Measurements from ENCODE around the gene HELQ. TPM values are rescaled to one million over a fixed set of nuclear protein-coding genes. Genes with fewer than 3 reads are reported as not detected.

The HELQ gene
- 42.4 and 50.8 TPM in 2 replicates for total RNA-seq
- total RNA-seq (2013), result 46.9 TPM
- 21.7 and 33.6 TPM in 2 replicates for polyA plus RNA-seq
- 60.1 and 63.3 TPM in 2 replicates for polyA minus RNA-seq

- Histone ChIP-seq H3K36me3 (replicated peaks in 1 of 2; ENCODE audit: control extremely low read depth in 1 of 2, control insufficient read depth in 1 of 2, extremely low read depth in 1 of 2, insufficient read depth in 2 of 2, low read length in 1 of 2) (peaks cover 0 to 41% of the 10 kb centered on the region in 2 experiments), H3K9me3 (ENCODE audit: control extremely low read depth in 1 of 3, control insufficient read depth in 2 of 3, insufficient read depth in 1 of 3, low read length in 2 of 3) (no peaks in the 10 kb centered on the region), H3K4me3 (ENCODE audit: control extremely low read depth in 1 of 5, extremely low read depth in 1 of 5, insufficient read depth in 1 of 5, low read depth in 2 of 5, low read length in 4 of 5) (peak within 1 kb of the TSS; percentile 83 to 96 (median 94)), H3K79me2 (ENCODE audit: control insufficient read depth, insufficient read depth, low read length) (peaks cover 58% of the 10 kb centered on the region), H3K27me3 (replicated peaks in 1 of 4; ENCODE audit: control extremely low read depth in 1 of 4, control insufficient read depth in 3 of 4, insufficient read depth in 4 of 4, low read length in 3 of 4) (no peaks in the 10 kb centered on the region), H3K4me1 (ENCODE audit: control insufficient read depth in 2 of 2, insufficient read depth in 2 of 2, low read length in 2 of 2) (peaks cover 18 to 22% of the 10 kb centered on the region in 2 donors), H3K9ac (ENCODE audit: low read length) (peak within 1 kb of the TSS; percentile 95), H4K20me1 (ENCODE audit: control insufficient read depth, insufficient read depth, low read length, poor library complexity, severe bottlenecking) (no peaks in the 10 kb centered on the region), H3K4me2 (replicated peaks; ENCODE audit: low read depth, low read length, poor library complexity, severe bottlenecking) (peak within 1 kb of the TSS; percentile 86), H3K27ac (ENCODE audit: low read length in 2 of 2) (peak within 1 kb of the TSS; percentile 95 to 100), H2AFZ (ENCODE audit: insufficient read depth, low read depth, low read length, poor library complexity, severe bottlenecking) (peak within 1 kb of the TSS; percentile 82)
- H3K4me3 Mint-ChIP-seq, result peak within 1 kb of the TSS; percentile 100
- H3K4me1 Mint-ChIP-seq, result peaks cover 60% of the 10 kb centered on the region
- ATAC-seq (ENCODE audit: low read depth), result peak; percentile 91
- peak; percentile 99 for DNase-seq
- POLR2A ChIA-PET, result interaction anchor here (0.9 to 1.7 kb wide), 6 partner anchors 29 to 1026 kb away, joined by 3 to 5 read pairs (median 4); partner anchors contain the start of genes COPS4, COQ2 and LIN54
- intact Hi-C loops (cut with micrococcal nuclease), result loop anchor here (1.0 to 10.0 kb wide), 6 partner anchors 30 to 1081 kb away; partner anchors contain the start of genes ABRAXAS1, COPS4, COQ2 and HPSE
- TF ChIP-seq, protein P1, sequence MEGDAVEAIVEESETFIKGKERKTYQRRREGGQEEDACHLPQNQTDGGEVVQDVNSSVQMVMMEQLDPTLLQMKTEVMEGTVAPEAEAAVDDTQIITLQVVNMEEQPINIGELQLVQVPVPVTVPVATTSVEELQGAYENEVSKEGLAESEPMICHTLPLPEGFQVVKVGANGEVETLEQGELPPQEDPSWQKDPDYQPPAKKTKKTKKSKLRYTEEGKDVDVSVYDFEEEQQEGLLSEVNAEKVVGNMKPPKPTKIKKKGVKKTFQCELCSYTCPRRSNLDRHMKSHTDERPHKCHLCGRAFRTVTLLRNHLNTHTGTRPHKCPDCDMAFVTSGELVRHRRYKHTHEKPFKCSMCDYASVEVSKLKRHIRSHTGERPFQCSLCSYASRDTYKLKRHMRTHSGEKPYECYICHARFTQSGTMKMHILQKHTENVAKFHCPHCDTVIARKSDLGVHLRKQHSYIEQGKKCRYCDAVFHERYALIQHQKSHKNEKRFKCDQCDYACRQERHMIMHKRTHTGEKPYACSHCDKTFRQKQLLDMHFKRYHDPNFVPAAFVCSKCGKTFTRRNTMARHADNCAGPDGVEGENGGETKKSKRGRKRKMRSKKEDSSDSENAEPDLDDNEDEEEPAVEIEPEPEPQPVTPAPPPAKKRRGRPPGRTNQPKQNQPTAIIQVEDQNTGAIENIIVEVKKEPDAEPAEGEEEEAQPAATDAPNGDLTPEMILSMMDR (IDR thresholded peaks at IDR 0.05), result peak; percentile 19
- no peak for TF ChIP-seq EZH2 (IDR thresholded peaks at IDR 0.05; ENCODE audit: borderline replicate concordance, insufficient read depth, low read depth, low read length, poor library complexity, severe bottlenecking)
- CTCF ChIA-PET, result interaction anchor here (0.7 to 1.6 kb wide), 6 partner anchors 15 to 555 kb away, joined by 3 to 5 read pairs (median 4); partner anchors contain the start of genes ABRAXAS1, COQ2 and THAP9
- peak within 1 kb of the TSS; percentile 100 for H3K27ac Mint-ChIP-seq
- 0% methylated on average over 49 of the region's 58 CpGs for WGBS (ENCODE audit: insufficient coverage)
- H3K27me3 Mint-ChIP-seq, result no peaks in the 10 kb centered on the region
- H3K9me3 Mint-ChIP-seq (ENCODE audit: insufficient read depth), result no peaks in the 10 kb centered on the region
Measured at GRCh38 chr4:83455281-83456183, at the start of gene HELQ, which contains the start of gene MRPS18C. Gene HELQ (minus strand): TSS chr4:83455823. CDS start chr4:83455693, 130 bp downstream. Gene MRPS18C (plus strand): TSS chr4:83456058. CDS start chr4:83456078, 20 bp downstream.
